Activated CD8-positive, alpha-beta memory T cell treated with anti-CD3 and anti-CD28 coated beads for 4 hours (primary cell): ENCODE data around the gene OPRL1.
"Not testable (repeated sequence)": the region's sequence is repeated elsewhere in the genome, so short reads cannot be mapped to it uniquely, and the experiment has no call there.

Experiments used
- DNase-seq, 2 donors: peaks; one replicate each; pipeline ENCODE4 v3.0.0-alpha.2; 2020; ENCODE audit warnings: low read depth in 2 of 2

OPRL1 gene

GRCh38 chr20:64083804-64084684 is 4.2 kb downstream of the OPRL1 start, which contains the start of gene LKAAEAR1:
Gene LKAAEAR1, minus strand, starts transcription at chr20:64084398. Its CDS starts 179 bp downstream, at chr20:64084219.
- DNase-seq = no peak

GRCh38 chr20:64084685-64085152 is 4.8 kb downstream of the OPRL1 start:
- DNase-seq = no peak

- DNase-seq = no peak
Observed at GRCh38 chr20:64086801-64087200, 6.9 kb downstream of the OPRL1 start.

GRCh38 chr20:64087226-64087825 is 7.4 kb downstream of the OPRL1 start:
- not testable (repeated sequence) for DNase-seq

DNA sequence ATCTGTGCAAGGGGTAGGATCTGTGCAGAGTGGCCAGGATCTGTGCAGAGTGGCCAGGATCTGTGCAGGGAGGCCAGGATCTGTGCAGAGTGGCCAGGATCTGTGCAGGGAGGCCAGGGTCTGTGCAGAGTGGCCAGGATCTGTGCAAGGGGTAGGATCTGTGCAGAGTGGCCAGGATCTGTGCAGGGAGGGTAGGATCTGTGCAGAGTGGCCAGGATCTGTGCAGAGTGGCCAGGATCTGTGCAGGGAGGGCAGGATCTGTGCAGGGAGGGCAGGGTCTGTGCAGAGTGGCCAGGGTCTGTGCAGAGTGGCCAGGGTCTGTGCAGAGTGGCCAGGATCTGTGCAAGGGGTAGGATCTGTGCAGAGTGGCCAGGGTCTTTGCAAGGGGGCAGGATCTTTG is 8.7 kb downstream of the OPRL1 start:
- not testable (repeated sequence) for DNase-seq

GRCh38 chr20:64090165-64090564 is 10.3 kb downstream of the OPRL1 start:
- no peak for DNase-seq

- DNase-seq = no peak
Observed at GRCh38 chr20:64091340-64091739, 11.5 kb downstream of the OPRL1 start.

DNA sequence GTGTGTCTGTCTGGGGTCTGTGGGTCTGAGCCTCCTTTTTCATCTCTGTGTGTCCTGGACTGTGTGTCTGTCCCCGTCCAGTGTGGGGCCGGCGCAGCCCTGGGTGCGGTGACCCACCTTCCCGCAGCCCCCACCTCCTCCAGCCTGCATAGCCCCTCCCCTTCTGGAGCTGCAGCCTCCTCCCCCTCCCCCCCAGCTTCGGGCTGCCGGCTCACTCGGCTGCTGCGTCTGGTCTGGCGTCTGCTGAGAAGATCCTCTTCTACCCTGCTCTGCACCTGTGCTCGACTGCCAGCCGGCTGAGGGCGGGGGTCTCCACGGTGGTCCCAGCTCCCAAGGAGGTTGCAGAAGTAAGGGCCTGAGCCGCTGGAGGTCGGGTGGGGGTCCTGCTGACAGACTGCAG is 11.9 kb downstream of the OPRL1 start:
- no peak for DNase-seq

- DNase-seq = no peak
Observed at GRCh38 chr20:64092258-64093012, 12.6 kb downstream of the OPRL1 start.

DNA sequence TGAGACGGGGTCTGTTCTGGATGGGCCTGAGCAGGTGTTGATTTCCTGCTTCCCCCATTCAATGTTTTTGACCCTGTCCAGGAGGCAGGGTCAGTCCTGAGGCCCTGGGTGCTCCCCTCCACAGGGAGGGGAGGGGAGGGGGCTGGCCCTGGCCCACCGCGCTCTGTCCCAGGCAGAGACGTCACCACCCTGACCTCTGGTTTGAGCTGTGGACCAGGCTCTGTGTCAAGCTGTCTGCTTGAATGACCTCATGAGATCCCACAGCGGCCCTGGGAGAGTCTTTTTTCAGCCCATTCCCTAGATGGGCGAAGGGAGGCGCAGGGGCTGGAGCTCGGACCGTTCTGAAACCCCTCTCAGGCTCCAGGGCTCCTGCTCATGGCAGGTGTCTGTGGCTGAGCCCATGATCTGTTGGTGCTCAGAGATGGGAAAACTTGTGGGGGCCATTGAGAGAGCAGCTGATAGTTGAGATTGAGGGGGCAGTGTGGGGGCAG is 13.2 kb downstream of the OPRL1 start:
- DNase-seq = no peak

DNA sequence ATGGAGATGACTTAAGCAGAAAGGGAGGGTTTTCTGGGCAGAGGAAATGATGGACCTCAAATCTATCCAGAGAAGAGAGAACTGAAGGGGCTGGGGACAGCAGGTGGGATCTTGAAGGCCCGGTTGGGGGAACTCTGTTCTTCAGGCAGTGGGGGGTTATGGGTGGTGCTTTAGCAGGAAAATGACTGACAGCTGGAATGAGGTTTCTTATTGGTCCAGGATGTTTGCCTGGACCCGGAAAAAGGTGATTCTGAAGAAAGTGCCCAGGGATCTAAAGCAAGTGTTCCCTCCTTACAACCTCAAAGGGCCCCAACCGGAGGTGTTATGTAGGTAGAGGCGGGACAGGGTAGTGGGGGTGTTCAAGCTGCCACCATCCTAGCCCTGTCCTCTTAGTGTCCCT is 15.6 kb downstream of the OPRL1 start:
- DNase-seq = no peak

- DNase-seq = no peak
Observed at GRCh38 chr20:64095927-64096326, 16.0 kb downstream of the OPRL1 start.

GRCh38 chr20:64096535-64096934 is 16.7 kb downstream of the OPRL1 start:
- DNase-seq = no peak

DNA sequence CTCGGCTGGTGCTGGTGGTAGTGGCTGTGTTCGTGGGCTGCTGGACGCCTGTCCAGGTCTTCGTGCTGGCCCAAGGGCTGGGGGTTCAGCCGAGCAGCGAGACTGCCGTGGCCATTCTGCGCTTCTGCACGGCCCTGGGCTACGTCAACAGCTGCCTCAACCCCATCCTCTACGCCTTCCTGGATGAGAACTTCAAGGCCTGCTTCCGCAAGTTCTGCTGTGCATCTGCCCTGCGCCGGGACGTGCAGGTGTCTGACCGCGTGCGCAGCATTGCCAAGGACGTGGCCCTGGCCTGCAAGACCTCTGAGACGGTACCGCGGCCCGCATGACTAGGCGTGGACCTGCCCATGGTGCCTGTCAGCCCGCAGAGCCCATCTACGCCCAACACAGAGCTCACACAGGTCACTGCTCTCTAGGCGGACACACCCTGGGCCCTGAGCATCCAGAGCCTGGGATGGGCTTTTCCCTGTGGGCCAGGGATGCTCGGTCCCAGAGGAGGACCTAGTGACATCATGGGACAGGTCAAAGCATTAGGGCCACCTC is 18.7 kb downstream of the OPRL1 start:
- DNase-seq = no peak

DNA sequence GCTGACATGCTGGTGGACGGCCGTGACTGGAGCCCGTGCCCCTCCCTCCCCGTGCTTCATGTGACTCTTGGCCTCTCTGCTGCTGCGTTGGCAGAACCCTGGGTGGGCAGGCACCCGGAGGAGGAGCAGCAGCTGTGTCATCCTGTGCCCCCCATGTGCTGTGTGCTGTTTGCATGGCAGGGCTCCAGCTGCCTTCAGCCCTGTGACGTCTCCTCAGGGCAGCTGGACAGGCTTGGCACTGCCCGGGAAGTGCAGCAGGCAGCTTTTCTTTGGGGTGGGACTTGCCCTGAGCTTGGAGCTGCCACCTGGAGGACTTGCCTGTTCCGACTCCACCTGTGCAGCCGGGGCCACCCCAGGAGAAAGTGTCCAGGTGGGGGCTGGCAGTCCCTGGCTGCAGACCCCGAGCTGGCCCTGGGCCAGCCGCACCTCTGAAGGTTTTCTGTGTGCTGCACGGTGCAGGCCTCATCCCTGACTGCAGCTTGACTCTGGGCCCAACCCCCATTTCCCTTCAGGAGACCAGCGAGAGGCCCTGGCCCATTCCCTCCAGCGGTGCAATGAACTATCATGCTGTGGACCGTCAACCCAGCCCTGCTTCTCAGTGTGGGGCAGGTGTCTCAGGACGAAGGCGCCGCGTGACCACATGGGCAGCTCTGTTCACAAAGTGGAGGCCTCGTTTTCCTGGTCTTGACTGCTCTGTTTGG is 19.4 kb downstream of the OPRL1 start:
- DNase-seq = no peak

DNA sequence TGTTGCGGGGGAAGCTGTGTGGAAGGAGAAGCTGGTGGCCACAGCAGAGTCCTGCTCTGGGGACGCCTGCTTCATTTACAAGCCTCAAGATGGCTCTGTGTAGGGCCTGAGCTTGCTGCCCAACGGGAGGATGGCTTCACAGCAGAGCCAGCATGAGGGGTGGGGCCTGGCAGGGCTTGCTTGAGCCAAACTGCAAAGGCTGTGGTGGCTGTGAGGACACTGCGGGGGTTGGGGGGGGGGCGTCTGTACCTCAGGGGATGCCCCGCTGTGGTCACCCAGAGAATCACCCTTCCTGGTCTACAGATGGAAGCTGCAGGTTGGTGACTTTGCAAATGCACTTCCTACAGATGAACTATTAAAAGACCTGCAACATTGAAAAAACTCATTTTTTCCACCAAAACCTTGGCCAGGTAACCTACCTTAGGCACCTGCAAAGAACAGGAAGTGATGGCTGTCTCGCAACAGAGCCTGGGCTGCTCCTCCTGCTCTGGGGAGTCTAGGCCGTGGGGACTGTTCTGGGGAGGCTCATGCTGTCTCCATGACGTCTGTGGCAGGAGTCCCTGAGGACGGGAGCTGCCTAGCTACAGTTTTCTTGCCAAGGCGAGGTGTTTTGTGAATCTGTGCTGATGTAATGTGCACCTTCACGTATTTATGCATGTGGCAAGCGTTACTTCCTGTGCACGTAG is 20.1 kb downstream of the OPRL1 start:
- DNase-seq = no peak

- DNase-seq = no peak
Observed at GRCh38 chr20:64100566-64100888, 20.6 kb downstream of the OPRL1 start.

DNA sequence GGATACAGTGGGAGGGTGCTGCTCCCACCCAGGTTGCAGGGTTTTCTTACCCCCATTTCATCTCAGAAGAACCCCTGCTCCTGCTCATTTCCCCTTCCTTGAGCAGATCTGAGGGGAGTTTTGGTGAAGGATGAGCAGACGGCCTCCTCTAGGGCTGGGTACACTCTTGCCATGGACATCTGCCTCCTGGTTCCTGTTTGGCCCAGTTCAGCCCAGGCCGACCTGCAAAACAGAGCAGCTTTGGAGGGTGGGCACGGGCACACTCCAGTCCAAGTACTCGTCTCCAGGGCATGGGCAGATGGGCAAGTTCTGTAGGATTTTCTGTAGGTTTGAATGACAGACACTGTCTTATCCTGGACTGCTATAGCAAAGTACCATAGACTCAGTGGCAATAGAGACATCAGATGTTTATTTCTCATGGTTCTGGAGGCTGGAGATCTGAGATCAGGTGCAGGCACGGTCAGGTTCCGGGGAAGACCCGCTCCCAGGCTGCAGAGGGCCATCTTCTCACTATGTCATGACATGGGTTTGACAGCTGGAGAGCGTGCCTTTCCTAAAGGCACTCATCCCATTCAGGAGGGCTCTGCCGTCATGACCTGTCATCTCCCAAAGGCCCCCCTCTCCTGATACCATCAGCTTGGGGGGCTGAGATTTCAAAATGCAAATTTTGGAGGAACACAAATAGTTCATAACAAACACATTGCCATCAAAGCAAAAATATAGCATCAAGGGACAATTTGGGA is 21.2 kb downstream of the OPRL1 start:
- no peak for DNase-seq

DNA sequence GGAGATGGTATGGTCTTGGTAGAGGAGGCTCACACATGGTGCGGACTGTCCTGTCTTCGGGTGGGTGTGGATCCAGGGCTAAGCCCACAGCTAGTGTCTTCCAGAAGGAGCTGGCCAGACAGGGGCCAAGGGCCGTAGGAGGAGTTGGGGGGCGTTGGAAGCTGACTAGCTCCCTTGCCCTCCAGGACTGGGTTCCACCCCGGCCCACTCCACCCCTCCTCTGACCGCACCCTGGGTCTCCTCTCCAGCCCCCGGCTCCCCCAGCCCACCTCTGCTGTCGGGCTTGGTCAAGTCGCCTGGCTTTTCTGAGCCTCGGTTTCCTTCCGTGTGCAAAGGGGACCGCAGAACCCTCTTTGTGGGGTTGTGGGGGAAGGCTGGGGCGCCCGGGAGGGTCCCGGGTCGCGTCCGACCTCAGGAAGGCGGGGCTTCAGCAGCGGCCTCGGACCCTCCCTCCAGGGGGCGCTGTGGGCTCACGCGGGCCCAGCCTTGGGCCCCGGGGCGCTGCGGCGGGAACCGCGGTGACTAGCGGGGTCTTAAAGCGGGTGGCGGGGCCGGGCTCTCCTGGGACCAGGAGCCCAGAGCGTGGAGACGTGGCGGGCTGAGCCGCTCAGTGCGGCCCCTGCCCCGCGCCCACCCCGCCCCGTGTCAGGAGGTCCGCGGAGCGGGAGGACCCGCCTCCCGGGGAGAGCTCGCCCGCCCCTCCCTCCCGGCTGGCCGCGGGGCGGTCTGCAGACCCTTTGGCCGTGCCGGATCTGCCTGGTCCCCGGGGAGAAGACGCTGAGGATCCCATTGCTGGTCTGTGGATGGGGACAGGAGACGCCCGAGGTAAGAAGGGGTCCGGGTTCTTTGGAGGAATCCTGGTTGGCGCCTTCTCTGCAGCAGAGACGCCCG is 22.1 kb downstream of the OPRL1 start:
- DNase-seq = peak in 1 of 2 donors; percentile 44
